ENCODE data around the gene SLC17A2. TPM values are rescaled to one million over a fixed set of nuclear protein-coding genes. Genes with fewer than 3 reads are reported as not detected.

The SLC17A2 gene
- total RNA-seq, 1 donor from 2014 or later = not detected

- FAIRE-seq (no peak), DNase-seq (ENCODE audit: low read depth) (no peak)
- Histone ChIP-seq H3K4me3 (ENCODE audit: low read depth, low read length) (no peak overlapping the region), H3K36me3 (ENCODE audit: control insufficient read depth, insufficient read depth, low read length) (no peaks in the 10 kb centered on the region), H3K27me3 (ENCODE audit: control insufficient read depth, insufficient read depth, low read length) (peaks cover 2% of the 10 kb centered on the region)
- no peak for TF ChIP-seq CTCF (IDR thresholded peaks at IDR 0.05; ENCODE audit: insufficient read depth, low read length, severe bottlenecking)
Measured at GRCh38 chr6:25869840-25870239, 60.7 kb downstream of the SLC17A2 start.

GRCh38 chr6:25868436-25869183 lies 61.9 kb downstream of the SLC17A2 start:
- FAIRE-seq (no peak), DNase-seq (ENCODE audit: low read depth) (no peak)
- no peak for TF ChIP-seq CTCF (IDR thresholded peaks at IDR 0.05; ENCODE audit: insufficient read depth, low read length, severe bottlenecking)
- no peaks in the 10 kb centered on the region for H3K27me3 ChIP-seq (ENCODE audit: control insufficient read depth, insufficient read depth, low read length)
- no peaks in the 10 kb centered on the region for H3K36me3 ChIP-seq (ENCODE audit: control insufficient read depth, insufficient read depth, low read length)
- no peak overlapping the region for H3K4me3 ChIP-seq (ENCODE audit: low read depth, low read length)

- H3K4me3 ChIP-seq (ENCODE audit: low read depth, low read length) = no peak overlapping the region
- TF ChIP-seq CTCF (IDR thresholded peaks at IDR 0.05; ENCODE audit: insufficient read depth, low read length, severe bottlenecking) = no peak
- no peaks in the 10 kb centered on the region for H3K36me3 ChIP-seq (ENCODE audit: control insufficient read depth, insufficient read depth, low read length)
- no peaks in the 10 kb centered on the region for H3K27me3 ChIP-seq (ENCODE audit: control insufficient read depth, insufficient read depth, low read length)
- DNase-seq (ENCODE audit: low read depth) = peak; percentile 21
- no peak for FAIRE-seq
Measured at GRCh38 chr6:25866011-25866410, 64.5 kb downstream of the SLC17A2 start.

- no peaks in the 10 kb centered on the region for H3K36me3 ChIP-seq (ENCODE audit: control insufficient read depth, insufficient read depth, low read length)
- FAIRE-seq (no peak), DNase-seq (ENCODE audit: low read depth) (no peak)
- no peak for TF ChIP-seq CTCF (IDR thresholded peaks at IDR 0.05; ENCODE audit: insufficient read depth, low read length, severe bottlenecking)
- H3K4me3 ChIP-seq (ENCODE audit: low read depth, low read length) = no peak overlapping the region
- H3K27me3 ChIP-seq (ENCODE audit: control insufficient read depth, insufficient read depth, low read length) = no peaks in the 10 kb centered on the region
Measured at GRCh38 chr6:25863360-25863759, 67.1 kb downstream of the SLC17A2 start.

Other genes with a start within 250 kb of the SLC17A2 start
- not detected in 2 replicates for gene SLC17A4, start 175.9 kb downstream of the SLC17A2 start, total RNA-seq
- not detected in 2 replicates for gene SLC17A1, start 98.6 kb downstream of the SLC17A2 start, total RNA-seq
- gene SLC17A3, start 56.4 kb downstream of the SLC17A2 start, total RNA-seq = not detected in 2 replicates
- gene TRIM38, start 32.1 kb upstream of the SLC17A2 start, total RNA-seq = 2.9 and 4.2 TPM in 2 replicates
- 3.7 and 4.6 TPM in 2 replicates for gene HFE, start 156.7 kb upstream of the SLC17A2 start, total RNA-seq